Spleen (tissue), 11 donors: Measurements from ENCODE around the gene HOXA6. TPM values are rescaled to one million over a fixed set of nuclear protein-coding genes. Genes with fewer than 3 reads are reported as not detected.

ENCODE experiments used
- DNase-seq: peaks from one replicate; pipeline ENCODE4 v3.0.0-alpha.2; 2020
- H3K27ac ChIP-seq, 8 donors: fragments of 200-600 bp; sonication (generic) in 7 of 8; 1 replicate in 4 of 8; 2 replicates in 4 of 8; pipeline versions ENCODE4 v1.5.0 to v1.8.0; 2016 to 2021; ENCODE audit warnings: inconsistent platforms in 4 of 8, mild to moderate bottlenecking in 4 of 8, moderate library complexity in 1 of 8
- H3K27me3 ChIP-seq, 7 donors: fragments of 200-600 bp; sonication (generic) in 6 of 7; replicated peaks in 1 of 7; 1 replicate in 4 of 7; 2 replicates in 3 of 7; pipeline versions ENCODE4 v1.5.0 to v1.8.0; 2016 to 2021; ENCODE audit warnings: inconsistent platforms in 3 of 7, mild to moderate bottlenecking in 1 of 7
- H3K36me3 ChIP-seq, 6 donors: fragments of 200-600 bp; sonication (generic) in 5 of 6; 1 replicate in 4 of 6; 2 replicates in 2 of 6; pipeline versions ENCODE4 v1.5.0 to v1.8.0; 2016 to 2021; ENCODE audit warnings: inconsistent platforms in 2 of 6
- H3K4me1 ChIP-seq, 6 donors: fragments of 200-600 bp; sonication (generic) in 5 of 6; 1 replicate in 3 of 6; 2 replicates in 3 of 6; pipeline versions ENCODE4 v1.5.0 to v1.8.0; 2016 to 2021; ENCODE audit warnings: inconsistent platforms in 3 of 6
- H3K4me3 ChIP-seq, 8 donors: fragments of 200-600 bp; sonication (generic) in 7 of 8; 1 replicate in 4 of 8; 2 replicates in 4 of 8; pipeline versions ENCODE4 v1.5.0 to v1.8.0; 2016 to 2021; ENCODE audit warnings: inconsistent platforms in 4 of 8, mild to moderate bottlenecking in 4 of 8, moderate library complexity in 2 of 8
- H3K9me3 ChIP-seq, 8 donors: fragments of 200-600 bp; sonication (generic) in 7 of 8; 1 replicate in 4 of 8; 2 replicates in 4 of 8; pipeline versions ENCODE4 v1.5.0 to v1.8.0; 2016 to 2021; ENCODE audit warnings: inconsistent platforms in 4 of 8
- CTCF ChIP-seq, 11 experiments: fragments of 200-600 bp in 7 of 11; fragments of 450-650 bp in 4 of 11; sonication (generic) in 4 of 11; IDR thresholded peaks in 8 of 11; conservative IDR thresholded peaks in 3 of 11; 1 replicate in 7 of 11; 2 replicates in 4 of 11; pipeline versions ENCODE4 v1.4.0 to v1.8.0; 2016 to 2021; ENCODE audit warnings: antibody characterized with exemption in 11 of 11, inconsistent platforms in 4 of 11, mild to moderate bottlenecking in 1 of 11
- POLR2A ChIP-seq, 3 donors: fragments of 450-650 bp; IDR thresholded peaks; one replicate each; pipeline ENCODE4 v1.5.1; 2017; ENCODE audit warnings: antibody characterized with exemption in 3 of 3, mild to moderate bottlenecking in 1 of 3
- POLR2AphosphoS5 ChIP-seq, 3 donors: sonication (generic); formaldehyde crosslinking; IDR thresholded peaks; one replicate each; pipeline ENCODE4 v1.5.1; 2017; ENCODE audit warnings: antibody characterized with exemption in 3 of 3
- WGBS, 5 donors: extraction: QIAGEN DNeasy Blood & Tissue Kit in 3 of 5; methylation state at CpG; one replicate each; pipeline versions ENCODE4 v1.1.5 to v1.1.7; 2013 to 2018; 5-methylcytosine and 5-hydroxymethylcytosine counted together
- intact Hi-C: fragments of 100-400 bp; cut with DNase I; formaldehyde crosslinking; loops from one replicate; pipeline ENCODE4 v1.15.0; 2023; ENCODE audit warnings: low total_unique reads
- polyA plus RNA-seq, 3 donors: library from polyadenylated mRNA; stranded (reverse); fragments of 200-250 nt; gene quantifications; one replicate each; pipeline ENCODE4 v1.2.1, GENCODE V29; 2013
- total RNA-seq, 7 donors: library from RNA; depleted of rRNA in 3 of 7; stranded (reverse); fragments of >200 nt in 3 of 7; fragmentation: NEBNext Ultra II Directional in 4 of 7; extraction: Animal tissue kit (Norgen Biotek cat#: 25700) in 4 of 7; gene quantifications; one replicate each; pipeline versions ENCODE4 v1.1.0 to v1.2.1, GENCODE V29; 2016 to 2021
- donor health status: healthy with polysubstance abuse.
- donor health status: DM: no; HTN: no; CAD: no; lungs with moderate emphysema.
- donor health status: DM: no; HTN: no; CAD: no.
- donor health status: Bipolar disorder and iron deficiency.
- donor health status: healthy.
- donor health status: DM: no; HTN: no; CAD: no.
- donor health status: DM: yes; HTN: yes; CAD: no.

The HOXA6 gene
- total and polyA plus RNA-seq, 10 donors: 0.26 to 2.0 (median 1.2) TPM; not detected in 2

DNA sequence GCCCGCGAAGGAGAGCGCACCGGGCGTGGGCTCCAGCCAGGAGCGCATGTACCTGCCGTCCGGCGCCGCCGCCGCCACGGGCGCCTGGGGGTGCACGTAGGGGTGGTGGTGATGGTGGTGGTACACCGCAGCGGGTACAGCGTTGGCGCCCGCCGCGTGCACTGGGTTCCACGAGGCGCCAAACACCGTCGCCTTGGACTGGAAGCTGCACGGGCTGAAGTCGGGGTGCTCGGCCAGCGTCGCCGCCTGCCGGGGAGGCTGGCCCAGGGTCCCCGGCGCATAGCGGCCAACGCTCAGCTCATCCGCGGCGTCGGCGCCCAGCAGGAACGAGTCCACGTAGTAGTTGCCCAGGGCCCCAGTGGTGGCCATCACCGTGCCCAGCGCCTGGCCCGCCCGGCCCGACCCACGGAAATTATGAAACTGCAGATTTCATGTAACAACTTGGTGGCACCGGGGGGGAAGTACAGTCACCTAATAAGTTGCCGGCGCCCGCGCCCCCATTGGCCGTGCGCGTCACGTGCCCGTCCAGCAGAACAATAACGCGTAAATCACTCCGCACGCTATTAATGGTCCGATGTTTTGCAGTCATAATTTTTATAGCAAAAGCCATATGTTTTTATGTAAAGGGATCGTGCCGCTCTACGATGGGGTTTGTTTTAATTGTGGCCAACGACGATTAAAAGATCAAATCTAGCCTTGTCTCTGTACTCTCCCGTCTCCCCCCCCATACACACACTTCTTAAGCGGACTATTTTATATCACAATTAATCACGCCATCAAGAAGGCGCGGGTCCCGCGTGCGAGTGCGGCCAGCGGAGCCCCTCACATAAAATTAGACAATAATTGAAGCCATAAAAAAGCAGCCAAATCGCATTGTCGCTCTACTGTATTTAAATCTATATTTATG lies 17.8 kb upstream of the HOXA6 start, which contains the start of gene HOXA9:
Gene HOXA9, minus strand, starts transcription at position 449 of the 907 bp plus-strand sequence. Its CDS starts 80 bp downstream, at position 369.
- H3K9me3 ChIP-seq: peaks cover 0 to 15% (median 0%) of the 10 kb centered on the region in 8 donors
- H3K36me3 ChIP-seq: no peaks in the 10 kb centered on the region
- H3K4me3 ChIP-seq: peak within 1 kb of the TSS; percentile 6 to 65 (median 40)
- peak; percentile 87 for DNase-seq
- intact Hi-C loops: loop anchor here (10.0 kb wide), 1 partner anchor 1301 kb away; no protein-coding TSS in a partner anchor
- H3K4me1 ChIP-seq: peaks cover 20 to 90% (median 65%) of the 10 kb centered on the region in 6 donors
- peak within 1 kb of the TSS in 4 of 8 donors; percentile 32 to 73 (median 51) for H3K27ac ChIP-seq
- peak; percentile 34 to 78 (median 76) for TF ChIP-seq POLR2AphosphoS5 (IDR thresholded peaks at IDR 0.05)
- TF ChIP-seq POLR2A (IDR thresholded peaks at IDR 0.05): no peak
- H3K27me3 ChIP-seq: peaks cover 33 to 100% (median 93%) of the 10 kb centered on the region in 7 donors
- WGBS, 5 donors: 3 to 13% (median 4%) methylated on average over 43 to 82 of the region's 82 CpGs

- peak; percentile 77 for DNase-seq
- intact Hi-C loops: loop anchor here (5.0 to 10.0 kb wide), 3 partner anchors 482 to 1300 kb away; no protein-coding TSS in a partner anchor
- Histone ChIP-seq H3K27ac (peak overlapping the region in 3 of 8 donors; percentile 46 to 73 (median 56)), H3K27me3 (peaks cover 26 to 100% (median 93%) of the 10 kb centered on the region in 7 donors), H3K4me3 (peak overlapping the region; percentile 6 to 65 (median 40)), H3K4me1 (peaks cover 20 to 90% (median 64%) of the 10 kb centered on the region in 6 donors), H3K36me3 (no peaks in the 10 kb centered on the region), H3K9me3 (peaks cover 0 to 15% (median 0%) of the 10 kb centered on the region in 8 donors)
- TF ChIP-seq CTCF (IDR thresholded peaks at IDR 0.05 in 8 of 11, conservative IDR thresholded peaks at IDR 0.05 in 3 of 11) (peak in 1 of 11 experiments; percentile 10), POLR2AphosphoS5 (IDR thresholded peaks at IDR 0.05) (no peak)
- 4 to 13% (median 5%) methylated on average over 36 to 47 of the region's 47 CpGs for WGBS, 5 donors
These were observed 17.0 kb upstream of the HOXA6 start for GRCh38 chr7:27164367-27165088.

- WGBS, 5 donors: 14 to 30% (median 24%) methylated on average over 12 of the region's 12 CpGs
- intact Hi-C loops: loop anchor here (5.0 to 10.0 kb wide), 3 partner anchors 482 to 1299 kb away; no protein-coding TSS in a partner anchor
- H3K9me3 ChIP-seq: peaks cover 0 to 15% (median 0%) of the 10 kb centered on the region in 8 donors
- TF ChIP-seq POLR2AphosphoS5 (IDR thresholded peaks at IDR 0.05): no peak
- peak in 1 of 11 experiments; percentile 7 for TF ChIP-seq CTCF (IDR thresholded peaks at IDR 0.05 in 8 of 11, conservative IDR thresholded peaks at IDR 0.05 in 3 of 11)
- no peak for TF ChIP-seq POLR2A (IDR thresholded peaks at IDR 0.05)
- peaks cover 25 to 100% (median 93%) of the 10 kb centered on the region in 7 donors for H3K27me3 ChIP-seq
- H3K36me3 ChIP-seq: no peaks in the 10 kb centered on the region
- H3K4me1 ChIP-seq: peaks cover 20 to 90% (median 59%) of the 10 kb centered on the region in 6 donors
- H3K4me3 ChIP-seq: peak overlapping the region in 5 of 8 donors; percentile 32 to 65 (median 43)
- no peak overlapping the region for H3K27ac ChIP-seq
- DNase-seq: no peak
These were observed 16.4 kb upstream of the HOXA6 start for GRCh38 chr7:27164045-27164366.

DNA sequence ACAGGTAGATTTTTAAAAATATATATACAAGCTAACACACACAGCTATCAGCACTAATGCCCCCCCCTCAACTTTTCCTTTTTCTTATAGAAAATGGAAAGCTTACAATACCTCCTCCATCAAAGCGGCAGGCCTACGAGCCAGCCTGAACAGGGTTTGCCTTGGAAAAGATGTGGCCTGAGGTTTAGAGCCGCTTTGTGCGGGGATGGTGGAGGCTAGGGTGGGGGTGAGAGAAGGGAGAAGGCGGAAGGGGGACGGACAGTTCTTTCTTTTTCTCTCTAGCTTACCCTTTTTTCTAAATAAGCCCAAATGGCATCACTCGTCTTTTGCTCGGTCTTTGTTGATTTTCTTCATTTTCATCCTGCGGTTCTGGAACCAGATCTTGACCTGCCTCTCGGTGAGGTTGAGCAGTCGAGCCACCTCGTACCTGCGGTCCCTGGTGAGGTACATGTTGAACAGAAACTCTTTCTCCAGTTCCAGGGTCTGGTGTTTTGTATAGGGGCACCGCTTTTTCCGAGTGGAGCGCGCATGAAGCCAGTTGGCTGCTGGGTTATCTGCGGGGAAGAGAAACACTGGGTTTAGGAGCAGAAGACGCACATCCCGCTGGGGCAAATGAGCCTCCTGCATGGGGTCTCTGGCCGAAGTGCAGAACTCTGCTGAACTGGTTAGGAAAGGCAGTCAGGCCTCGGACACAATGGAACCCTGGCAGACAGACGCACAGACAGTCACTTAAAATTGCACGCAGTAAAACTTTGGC lies 15.9 kb upstream of the HOXA6 start:
- 24 to 55% (median 36%) methylated on average over 24 of the region's 24 CpGs for WGBS, 5 donors
- intact Hi-C loops: loop anchor here (5.0 to 10.0 kb wide), 3 partner anchors 481 to 1299 kb away; no protein-coding TSS in a partner anchor
- H3K4me1 ChIP-seq: peaks cover 20 to 90% (median 62%) of the 10 kb centered on the region in 6 donors
- TF ChIP-seq POLR2AphosphoS5 (IDR thresholded peaks at IDR 0.05) (no peak), CTCF (IDR thresholded peaks at IDR 0.05 in 8 of 11, conservative IDR thresholded peaks at IDR 0.05 in 3 of 11) (no peak), POLR2A (IDR thresholded peaks at IDR 0.05) (no peak)
- peaks cover 0 to 15% (median 0%) of the 10 kb centered on the region in 8 donors for H3K9me3 ChIP-seq
- no peaks in the 10 kb centered on the region for H3K36me3 ChIP-seq
- H3K27me3 ChIP-seq: peaks cover 23 to 100% (median 93%) of the 10 kb centered on the region in 7 donors
- peak overlapping the region in 3 of 8 donors; percentile 43 to 65 (median 50) for H3K4me3 ChIP-seq
- peak; percentile 52 for DNase-seq
- no peak overlapping the region for H3K27ac ChIP-seq
